Activated naive CD4-positive, alpha-beta T cell treated with anti-CD3 and anti-CD28 coated beads, Interleukin-2, amount 50 U/mL, for 24 hours (primary cell): ENCODE results near the gene APP.

Experiments
- H3K27ac Mint-ChIP-seq: one replicate; pipeline ENCODE4 v1.8.0; 2021; ENCODE audit warnings: mild to moderate bottlenecking, mixed read lengths
- H3K27me3 Mint-ChIP-seq: one replicate; pipeline ENCODE4 v1.8.0; 2021; ENCODE audit warnings: mixed read lengths
- H3K36me3 Mint-ChIP-seq: one replicate; pipeline ENCODE4 v1.8.0; 2021; ENCODE audit warnings: mixed read lengths
- H3K4me1 Mint-ChIP-seq: one replicate; pipeline ENCODE4 v1.8.0; 2021; ENCODE audit warnings: mixed read lengths
- H3K4me3 Mint-ChIP-seq: one replicate; pipeline ENCODE4 v1.8.0; 2021; ENCODE audit warnings: mild to moderate bottlenecking, mixed read lengths
- H3K9me3 Mint-ChIP-seq: one replicate; pipeline ENCODE4 v1.8.0; 2021; ENCODE audit warnings: mixed read lengths

APP gene

DNA sequence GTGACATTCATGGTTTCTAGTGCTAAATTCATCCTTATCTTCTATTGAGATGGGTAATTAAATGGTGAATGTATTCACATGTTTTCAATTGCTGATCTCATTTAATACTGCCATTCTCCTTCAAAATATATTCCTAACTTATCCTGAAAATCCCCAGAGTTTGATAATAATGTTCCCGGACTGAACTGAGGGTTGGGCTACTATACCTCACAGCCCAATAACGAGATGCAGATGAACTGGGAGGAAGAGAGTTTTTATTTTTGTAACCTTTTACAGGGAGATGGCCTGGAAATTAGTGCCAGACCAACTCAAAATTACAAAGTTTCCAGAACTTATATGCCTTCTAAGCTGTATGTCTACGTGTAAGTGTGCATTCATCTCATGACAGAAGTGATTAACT lies 210.8 kb downstream of the APP start:
- Mint-ChIP-seq H3K36me3 (peaks cover 7% of the 10 kb centered on the region), H3K4me3 (no peak overlapping the region), H3K27ac (no peak overlapping the region), H3K9me3 (no peaks in the 10 kb centered on the region), H3K4me1 (no peaks in the 10 kb centered on the region), H3K27me3 (no peaks in the 10 kb centered on the region)

DNA sequence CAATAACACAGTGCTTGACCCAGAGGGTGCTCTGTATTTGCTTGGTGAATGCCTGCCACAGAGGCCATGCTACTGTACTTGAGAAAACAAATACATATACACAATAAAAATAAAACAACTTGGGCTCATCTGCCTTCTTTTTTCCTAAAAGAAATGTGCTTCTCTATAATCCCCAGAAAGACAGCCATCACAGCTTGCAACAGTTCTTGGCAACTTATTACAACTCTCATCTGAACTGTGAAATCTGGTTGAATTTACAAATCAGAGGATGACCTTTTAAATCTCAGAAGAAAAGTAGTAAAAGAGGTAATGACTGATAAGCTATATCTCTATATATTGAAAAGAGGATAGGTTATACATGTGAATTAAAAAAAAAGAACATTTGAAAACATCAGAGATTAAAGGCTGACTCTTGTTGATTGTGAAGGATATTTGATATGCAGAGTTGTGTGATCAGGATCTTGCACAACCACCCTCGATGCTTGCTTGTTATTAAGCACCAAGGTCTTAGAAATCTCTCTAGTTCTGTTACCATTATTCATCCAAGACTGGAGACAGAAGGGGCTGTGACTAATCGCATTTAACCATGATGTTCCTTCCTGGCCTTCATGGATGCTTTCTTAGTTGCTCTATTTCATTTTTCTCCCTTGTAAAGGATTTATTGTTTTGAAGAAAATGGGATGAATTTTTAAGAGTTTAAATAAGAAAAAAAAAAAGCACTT lies 213.4 kb downstream of the APP start:
- Mint-ChIP-seq H3K4me1 (no peaks in the 10 kb centered on the region), H3K4me3 (no peak overlapping the region), H3K36me3 (peaks cover 16% of the 10 kb centered on the region), H3K27me3 (no peaks in the 10 kb centered on the region), H3K27ac (no peak overlapping the region), H3K9me3 (no peaks in the 10 kb centered on the region)

DNA sequence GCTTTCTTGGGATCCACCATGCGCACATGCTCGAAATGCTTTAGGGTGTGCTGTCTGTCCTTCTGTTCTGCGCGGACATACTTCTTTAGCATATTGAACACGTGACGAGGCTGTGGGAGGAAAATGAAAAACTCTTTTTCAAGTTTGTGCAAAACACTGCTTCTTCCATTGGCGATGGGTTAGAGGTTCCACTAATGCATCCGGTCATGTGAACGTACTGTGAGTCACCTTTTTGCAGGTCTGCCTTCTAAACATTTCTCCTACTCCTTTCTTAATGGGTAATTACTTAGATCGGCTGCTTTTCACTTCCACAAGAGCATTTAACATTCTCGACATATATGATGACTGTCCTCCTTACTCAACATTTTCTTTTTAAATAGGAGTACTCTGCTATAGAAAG lies 214.9 kb downstream of the APP start:
- no peak overlapping the region for H3K27ac Mint-ChIP-seq
- no peak overlapping the region for H3K4me3 Mint-ChIP-seq
- no peaks in the 10 kb centered on the region for H3K9me3 Mint-ChIP-seq
- peaks cover 21% of the 10 kb centered on the region for H3K36me3 Mint-ChIP-seq
- H3K27me3 Mint-ChIP-seq: no peaks in the 10 kb centered on the region
- H3K4me1 Mint-ChIP-seq: no peaks in the 10 kb centered on the region

DNA sequence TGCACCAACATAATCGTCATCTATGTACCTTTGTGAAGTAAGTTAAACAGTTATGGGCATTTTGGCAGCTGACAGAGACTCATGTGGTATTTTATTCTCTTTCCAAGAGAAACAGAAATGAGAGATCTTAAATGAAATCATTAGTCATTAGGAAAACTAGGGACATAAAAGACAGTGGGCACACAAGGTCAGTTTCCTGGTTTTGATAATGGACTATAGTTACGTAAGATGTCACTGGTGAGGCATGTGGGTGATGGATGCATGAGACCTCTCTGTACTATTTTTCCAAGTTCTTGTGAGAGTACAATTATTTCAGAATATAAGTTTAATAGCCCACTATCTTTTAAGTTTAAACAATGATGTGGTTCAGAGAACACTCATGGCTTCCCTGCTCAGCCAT lies 216.9 kb downstream of the APP start:
- Mint-ChIP-seq H3K4me1 (no peaks in the 10 kb centered on the region), H3K9me3 (no peaks in the 10 kb centered on the region), H3K27ac (no peak overlapping the region), H3K36me3 (peaks cover 22% of the 10 kb centered on the region), H3K27me3 (no peaks in the 10 kb centered on the region), H3K4me3 (no peak overlapping the region)

DNA sequence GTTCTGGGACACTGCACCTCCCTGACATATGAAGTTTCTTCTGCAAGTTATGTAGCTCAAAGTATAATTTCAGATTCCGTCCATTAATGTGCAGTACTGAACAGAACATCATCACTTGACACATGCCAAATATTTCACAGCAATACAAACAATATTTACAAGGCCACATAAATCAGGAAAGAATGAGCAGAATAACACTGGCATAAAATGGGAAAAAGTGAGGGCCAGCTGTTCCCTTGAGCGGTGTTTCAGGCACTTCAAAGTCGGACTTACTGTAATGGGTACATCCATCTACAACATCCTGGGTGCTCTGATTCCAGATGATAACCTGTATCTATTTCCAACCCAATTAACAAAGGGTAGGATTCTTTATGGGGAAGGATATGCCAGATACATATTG lies 217.4 kb downstream of the APP start:
- no peaks in the 10 kb centered on the region for H3K4me1 Mint-ChIP-seq
- H3K27me3 Mint-ChIP-seq: no peaks in the 10 kb centered on the region
- no peaks in the 10 kb centered on the region for H3K9me3 Mint-ChIP-seq
- H3K27ac Mint-ChIP-seq: no peak overlapping the region
- H3K36me3 Mint-ChIP-seq: peaks cover 22% of the 10 kb centered on the region
- no peak overlapping the region for H3K4me3 Mint-ChIP-seq

DNA sequence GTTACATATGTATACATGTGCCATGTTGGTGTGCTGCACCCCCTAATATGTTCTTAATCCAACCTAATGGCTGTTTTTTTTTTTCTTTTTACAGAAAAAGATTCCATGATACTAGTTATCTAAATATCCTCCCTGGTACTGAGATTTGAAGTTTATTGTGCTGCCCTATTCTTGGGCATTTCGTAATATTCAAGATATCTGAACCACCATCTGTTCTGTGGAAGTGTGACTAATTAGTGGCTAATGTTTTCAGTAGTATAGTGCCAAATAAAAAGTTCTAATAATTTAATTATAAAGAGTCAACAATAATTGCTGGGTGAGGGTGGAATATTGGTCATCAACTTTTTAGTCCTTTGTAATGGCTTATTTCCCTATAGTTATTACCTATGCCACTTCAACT lies 218.3 kb downstream of the APP start:
- Mint-ChIP-seq H3K36me3 (peaks cover 22% of the 10 kb centered on the region), H3K4me3 (no peak overlapping the region), H3K9me3 (no peaks in the 10 kb centered on the region), H3K27ac (no peak overlapping the region), H3K4me1 (no peaks in the 10 kb centered on the region), H3K27me3 (no peaks in the 10 kb centered on the region)

DNA sequence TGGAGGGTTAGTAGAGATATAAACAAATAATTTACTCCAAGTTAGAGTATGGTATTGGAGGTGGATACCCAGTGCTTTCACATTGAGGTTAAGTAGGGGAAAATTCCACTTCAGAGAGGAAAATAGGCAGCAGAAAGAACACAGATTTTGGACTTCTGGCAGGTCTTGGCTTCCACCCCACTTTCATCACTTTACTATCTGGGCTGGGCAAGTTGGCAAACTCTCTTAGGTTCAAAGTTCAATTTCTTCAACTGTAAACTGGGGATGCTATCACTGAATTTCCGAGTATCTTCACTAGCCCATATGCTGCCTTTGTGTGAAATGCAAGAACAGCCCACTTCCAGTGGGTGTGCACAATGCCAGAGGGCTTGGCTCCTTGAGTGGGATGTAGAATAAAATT lies 220.9 kb downstream of the APP start:
- Mint-ChIP-seq H3K27ac (no peak overlapping the region), H3K9me3 (no peaks in the 10 kb centered on the region), H3K27me3 (no peaks in the 10 kb centered on the region), H3K4me1 (no peaks in the 10 kb centered on the region), H3K36me3 (peaks cover 19% of the 10 kb centered on the region), H3K4me3 (no peak overlapping the region)

DNA sequence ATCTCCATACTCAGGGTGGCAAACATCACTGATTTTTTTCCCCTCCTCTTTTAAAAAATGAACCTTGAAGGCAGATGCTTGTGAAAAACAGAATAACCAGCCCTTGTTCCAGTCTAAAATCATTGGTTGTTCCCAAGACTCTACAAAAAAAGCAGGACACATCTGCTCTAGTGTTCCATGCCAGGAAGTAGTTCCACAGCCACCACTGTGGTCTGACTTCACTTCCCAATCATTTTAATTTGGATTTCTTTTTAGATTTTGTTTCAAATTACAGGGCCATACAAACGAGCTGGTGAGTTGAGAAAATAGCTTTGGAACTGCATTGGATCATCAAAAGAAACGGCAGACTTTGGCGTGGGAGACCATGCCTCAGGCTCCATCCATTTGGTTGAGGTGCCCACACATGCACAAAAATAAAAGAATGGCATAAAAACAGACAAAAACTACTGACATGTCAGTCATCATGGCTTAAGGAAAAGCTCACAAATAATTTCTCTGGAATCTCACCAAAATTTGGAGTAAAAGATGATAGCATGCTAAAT lies 225.8 kb downstream of the APP start:
- Mint-ChIP-seq H3K36me3 (peaks cover 4% of the 10 kb centered on the region), H3K4me1 (no peaks in the 10 kb centered on the region), H3K4me3 (no peak overlapping the region), H3K27ac (no peak overlapping the region), H3K27me3 (no peaks in the 10 kb centered on the region), H3K9me3 (no peaks in the 10 kb centered on the region)

DNA sequence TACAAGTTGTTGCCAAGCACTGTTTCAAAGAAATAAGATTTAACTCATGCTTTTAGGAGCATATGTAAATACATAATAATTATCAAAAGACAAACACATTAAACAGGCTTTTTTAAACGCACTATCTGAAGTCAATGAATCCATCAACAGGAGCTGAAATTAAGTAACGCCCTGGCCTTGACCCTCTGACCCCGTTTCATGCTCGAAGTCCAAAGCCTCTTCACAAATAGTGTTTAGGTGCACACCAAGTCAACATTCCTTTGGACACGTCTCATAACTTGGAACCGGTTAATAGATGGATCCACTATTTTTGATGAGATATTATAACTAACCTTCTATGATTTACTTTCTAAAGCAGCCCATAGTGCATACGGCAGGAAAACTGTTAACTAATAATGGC lies 226.5 kb downstream of the APP start:
- no peak overlapping the region for H3K27ac Mint-ChIP-seq
- H3K9me3 Mint-ChIP-seq: no peaks in the 10 kb centered on the region
- no peak overlapping the region for H3K4me3 Mint-ChIP-seq
- no peaks in the 10 kb centered on the region for H3K27me3 Mint-ChIP-seq
- H3K36me3 Mint-ChIP-seq: peaks cover 4% of the 10 kb centered on the region
- no peaks in the 10 kb centered on the region for H3K4me1 Mint-ChIP-seq

DNA sequence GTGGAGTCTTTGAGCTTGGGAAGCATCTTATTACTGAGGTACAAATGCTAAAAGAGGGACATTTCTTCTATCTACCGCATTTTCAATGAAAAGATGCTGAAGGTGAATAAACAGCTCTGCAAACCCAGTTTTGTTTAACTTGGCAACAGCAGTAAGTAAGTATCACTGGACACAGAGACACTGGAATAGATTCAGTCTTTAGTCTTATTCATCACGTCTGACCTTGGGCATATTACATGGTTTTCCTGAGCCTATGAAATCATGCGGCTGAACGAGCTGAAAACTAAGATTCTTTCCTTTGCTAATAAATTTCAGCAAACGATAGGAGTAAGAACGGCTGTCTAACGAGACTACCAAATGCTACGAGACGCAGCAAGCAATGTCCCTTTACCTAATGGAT lies 228.4 kb downstream of the APP start:
- Mint-ChIP-seq H3K36me3 (peaks cover 4% of the 10 kb centered on the region), H3K4me3 (no peak overlapping the region), H3K9me3 (no peaks in the 10 kb centered on the region), H3K27me3 (no peaks in the 10 kb centered on the region), H3K27ac (no peak overlapping the region), H3K4me1 (no peaks in the 10 kb centered on the region)

DNA sequence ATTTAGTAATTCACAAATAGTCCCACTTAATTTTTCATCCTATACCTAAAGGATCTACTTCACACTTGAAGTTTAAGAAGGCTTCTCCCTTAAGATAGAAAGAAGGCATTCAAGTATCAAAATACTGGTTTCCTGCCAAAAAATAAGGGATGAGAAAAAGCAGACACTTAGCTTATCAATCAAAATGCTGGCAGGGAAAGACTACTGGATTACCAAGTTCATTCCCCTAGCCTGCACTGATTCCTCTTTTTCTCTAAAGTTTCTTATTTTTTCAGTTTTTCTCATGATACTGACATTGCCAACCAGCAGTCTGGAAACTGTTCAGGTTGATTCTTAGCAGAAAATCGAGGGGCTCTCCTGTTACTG lies 231.2 kb downstream of the APP start:
- H3K36me3 Mint-ChIP-seq: no peaks in the 10 kb centered on the region
- H3K27ac Mint-ChIP-seq: no peak overlapping the region
- no peak overlapping the region for H3K4me3 Mint-ChIP-seq
- no peaks in the 10 kb centered on the region for H3K4me1 Mint-ChIP-seq
- no peaks in the 10 kb centered on the region for H3K27me3 Mint-ChIP-seq
- no peaks in the 10 kb centered on the region for H3K9me3 Mint-ChIP-seq

DNA sequence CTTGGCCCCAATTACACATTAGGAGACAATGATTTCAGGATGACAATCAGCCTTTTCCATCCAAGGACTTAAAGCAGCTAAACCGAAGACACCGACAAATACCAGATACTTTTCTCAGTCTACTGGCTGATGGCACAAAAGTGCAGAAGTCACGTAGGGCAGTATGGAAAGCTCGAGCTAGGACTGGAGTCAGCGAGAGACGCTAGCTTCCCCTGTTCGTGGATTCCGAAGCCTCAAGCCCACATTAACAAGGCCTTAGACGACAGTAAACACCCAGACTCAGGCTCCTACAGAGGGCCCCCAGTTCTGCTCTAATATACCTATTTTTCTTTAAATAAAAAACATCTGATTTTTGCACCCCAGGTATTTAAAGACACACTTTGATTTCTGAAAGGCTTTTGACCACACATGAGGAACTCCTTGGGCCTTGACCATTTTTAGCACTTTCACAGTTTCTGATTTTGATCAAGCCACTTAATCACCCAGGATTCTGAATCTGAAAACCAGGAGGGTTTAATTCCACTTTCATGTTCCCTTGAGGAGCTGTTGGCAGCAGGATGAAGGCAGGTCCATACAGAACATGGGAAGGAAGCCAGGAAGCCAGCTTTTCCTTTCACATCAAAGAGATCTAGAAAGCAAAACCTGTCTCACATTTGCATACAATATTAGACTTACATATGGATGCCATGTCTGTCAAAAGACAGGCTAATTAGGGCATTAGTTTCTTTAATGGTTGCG lies 231.7 kb downstream of the APP start:
- no peak overlapping the region for H3K4me3 Mint-ChIP-seq

DNA sequence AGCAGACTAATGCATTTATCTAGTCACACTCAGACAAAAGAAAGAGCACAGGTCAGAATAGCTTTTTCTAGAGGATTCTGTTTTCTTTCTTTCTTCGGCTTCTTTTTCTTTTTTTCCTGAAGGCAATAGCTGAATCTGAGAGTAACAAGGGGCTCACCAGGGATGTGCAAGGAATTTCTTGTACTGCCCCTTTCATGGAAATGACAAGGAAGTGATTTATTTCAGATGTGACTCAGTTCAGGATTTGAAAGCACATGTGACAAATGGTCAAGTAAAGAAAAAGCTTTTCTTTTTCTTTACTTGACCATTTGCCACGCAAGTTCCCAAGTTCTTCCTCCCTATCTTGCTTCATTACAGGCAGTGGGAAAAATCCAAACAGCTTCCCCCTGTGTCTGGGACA lies 233.8 kb downstream of the APP start:
- Mint-ChIP-seq H3K4me3 (no peak overlapping the region), H3K9me3 (no peaks in the 10 kb centered on the region), H3K27ac (no peak overlapping the region), H3K4me1 (no peaks in the 10 kb centered on the region), H3K27me3 (no peaks in the 10 kb centered on the region), H3K36me3 (no peaks in the 10 kb centered on the region)

More for the DNA sequence above, 231.7 kb downstream of the APP start:
- H3K27me3 Mint-ChIP-seq: no peaks in the 10 kb centered on the region
- no peaks in the 10 kb centered on the region for H3K4me1 Mint-ChIP-seq
- no peak overlapping the region for H3K27ac Mint-ChIP-seq
- no peaks in the 10 kb centered on the region for H3K9me3 Mint-ChIP-seq
- no peaks in the 10 kb centered on the region for H3K36me3 Mint-ChIP-seq

DNA sequence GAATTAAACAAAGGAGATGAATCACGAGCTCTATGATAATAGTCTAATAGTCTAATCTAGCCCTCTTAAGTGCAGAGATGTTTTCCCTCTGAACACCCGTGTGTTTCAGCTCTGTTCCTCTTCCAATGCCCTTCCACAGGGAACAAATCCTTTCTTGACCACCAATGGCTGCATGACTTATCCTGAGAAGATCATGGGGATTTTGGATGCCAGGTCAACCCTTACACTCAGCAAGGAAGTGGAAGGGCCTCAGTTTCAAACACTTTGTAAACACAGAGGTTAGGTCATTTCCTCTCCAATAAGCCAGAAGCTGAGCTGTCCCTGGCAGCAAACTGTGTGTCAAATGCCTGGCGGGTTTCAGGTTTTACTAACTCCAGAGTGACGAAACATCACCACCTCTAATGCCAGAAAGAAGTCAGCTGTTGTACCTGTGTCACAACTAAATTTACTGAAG lies 235.8 kb downstream of the APP start:
- no peaks in the 10 kb centered on the region for H3K27me3 Mint-ChIP-seq
- H3K9me3 Mint-ChIP-seq: no peaks in the 10 kb centered on the region
- H3K36me3 Mint-ChIP-seq: peaks cover 2% of the 10 kb centered on the region
- no peak overlapping the region for H3K4me3 Mint-ChIP-seq
- H3K27ac Mint-ChIP-seq: no peak overlapping the region
- no peaks in the 10 kb centered on the region for H3K4me1 Mint-ChIP-seq

DNA sequence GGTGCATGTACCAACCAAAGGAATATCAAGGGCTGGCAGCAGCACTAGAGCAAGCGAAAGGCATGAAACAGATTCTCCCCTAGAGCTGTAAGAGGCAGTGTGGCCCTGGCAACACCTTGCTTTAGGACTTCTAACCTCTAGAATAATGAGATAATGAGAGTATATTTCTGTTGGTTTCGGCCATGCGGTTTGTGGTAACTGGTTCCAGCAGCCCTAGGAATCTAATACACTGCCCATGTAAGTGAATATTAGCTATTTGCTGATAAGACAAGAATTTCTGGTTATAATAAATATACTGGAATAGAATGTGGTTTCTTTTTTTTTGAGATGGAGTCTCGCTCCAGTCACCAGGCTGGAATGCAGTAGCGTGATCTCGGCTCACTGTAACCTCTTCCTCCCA lies 236.4 kb downstream of the APP start:
- H3K9me3 Mint-ChIP-seq: no peaks in the 10 kb centered on the region
- no peaks in the 10 kb centered on the region for H3K27me3 Mint-ChIP-seq
- peaks cover 2% of the 10 kb centered on the region for H3K36me3 Mint-ChIP-seq
- H3K4me3 Mint-ChIP-seq: no peak overlapping the region
- no peak overlapping the region for H3K27ac Mint-ChIP-seq
- no peaks in the 10 kb centered on the region for H3K4me1 Mint-ChIP-seq

DNA sequence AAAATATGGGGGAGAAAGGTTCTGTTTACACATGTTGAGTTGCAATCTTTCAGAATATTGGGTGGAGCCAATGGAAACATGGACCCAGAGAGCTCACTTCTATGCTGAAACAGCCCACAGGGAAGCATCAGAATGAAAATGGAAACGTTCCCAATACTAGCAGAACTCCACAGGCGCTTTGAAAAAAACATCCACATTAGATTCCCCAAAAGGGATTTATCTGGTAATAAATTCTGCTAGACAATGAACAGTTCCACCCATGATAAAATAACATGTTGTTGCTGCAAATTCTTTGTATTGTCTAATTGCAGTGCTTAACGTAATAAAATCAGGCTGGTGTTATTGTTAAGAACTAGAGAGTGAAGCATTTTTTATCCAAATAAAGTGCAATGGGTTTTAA lies 238.8 kb downstream of the APP start:
- Mint-ChIP-seq H3K9me3 (no peaks in the 10 kb centered on the region), H3K27me3 (no peaks in the 10 kb centered on the region), H3K4me1 (no peaks in the 10 kb centered on the region)

More for the DNA sequence above, 238.8 kb downstream of the APP start:
- H3K27ac Mint-ChIP-seq: no peak overlapping the region
- H3K36me3 Mint-ChIP-seq: peaks cover 2% of the 10 kb centered on the region
- H3K4me3 Mint-ChIP-seq: no peak overlapping the region
